Measurements from ENCODE around the gene PACRG. TPM values are rescaled to one million over a fixed set of nuclear protein-coding genes. Genes with fewer than 3 reads are reported as not detected.

Gene PACRG
- polyA plus RNA-seq, 1 donor (not counting 4 experiments of a cell fraction or from before 2014, with no cell fraction given), result 0.31 TPM

- dilution Hi-C loops (cut with MboI; ENCODE audit: extremely low pct_ligation_motif_present, low sequenced_read_pairs), result no loop called here
- Histone ChIP-seq H3K4me1 (ENCODE audit: control insufficient read depth, extremely low read depth, insufficient read depth, low read length) (no peaks in the 10 kb centered on the region), H4K20me1 (ENCODE audit: control insufficient read depth, extremely low read depth, insufficient read depth, low read length) (no peaks in the 10 kb centered on the region), H3K4me2 (ENCODE audit: control insufficient read depth, extremely low read depth, insufficient read depth, low read depth, low read length) (no peak overlapping the region), H3K27ac (ENCODE audit: control insufficient read depth, insufficient read depth, low read length) (no peak overlapping the region), H3K79me2 (ENCODE audit: control insufficient read depth, insufficient read depth, low read length) (no peaks in the 10 kb centered on the region), H3K9me1 (ENCODE audit: control insufficient read depth, extremely low read depth, insufficient read depth, low read length) (no peaks in the 10 kb centered on the region), H2AFZ (ENCODE audit: control insufficient read depth, low read length) (no peak overlapping the region), H3K4me3 (ENCODE audit: control insufficient read depth in 2 of 3, extremely low read depth in 1 of 3, insufficient read depth in 2 of 3, low read depth in 1 of 3, low read length in 3 of 3) (no peak overlapping the region), H3K9me3 (ENCODE audit: control insufficient read depth, low read depth, low read length) (no peaks in the 10 kb centered on the region), H3K27me3 (ENCODE audit: control insufficient read depth, extremely low read depth, insufficient read depth, low read length) (no peaks in the 10 kb centered on the region), H3K9ac (ENCODE audit: control insufficient read depth, extremely low read depth, insufficient read depth, low read length) (no peak overlapping the region), H3K36me3 (ENCODE audit: control insufficient read depth in 2 of 2, extremely low read depth in 1 of 2, insufficient read depth in 2 of 2, low read length in 2 of 2) (no peaks in the 10 kb centered on the region)
- FAIRE-seq (no peak), DNase-seq (ENCODE audit: low read depth, low spot score) (no peak)
- TF ChIP-seq EZH2 (IDR thresholded peaks at IDR 0.05; ENCODE audit: low read length) (no peak), CTCF (optimal IDR thresholded peaks at IDR 0.05 in 1 of 3, IDR thresholded peaks at IDR 0.05 in 1 of 3, conservative IDR thresholded peaks at IDR 0.05 in 1 of 3; ENCODE audit: extremely low read depth in 1 of 3, insufficient read depth in 2 of 3, low read length in 3 of 3) (no peak)
These were observed 521.9 kb downstream of the PACRG start for GRCh38 chr6:163249651-163250101.

DNA sequence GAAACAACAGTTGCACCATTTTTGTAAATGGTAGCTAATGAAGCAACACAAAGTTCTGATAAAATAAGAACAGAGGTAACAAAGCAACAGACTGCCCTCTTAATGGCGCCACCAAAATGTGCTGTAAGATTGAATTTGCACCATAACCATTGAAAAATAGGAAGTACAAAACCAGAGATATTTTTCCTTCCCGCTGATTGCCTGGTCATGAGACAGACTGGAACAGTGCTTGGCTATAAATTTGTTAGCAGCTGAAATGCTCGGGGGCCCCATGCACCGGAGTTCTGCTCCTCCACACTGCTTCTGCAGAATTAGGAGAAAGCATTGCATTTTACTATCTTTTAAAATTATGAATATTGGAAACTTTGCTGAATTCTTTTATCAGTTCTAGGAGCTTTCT, 522.3 kb downstream of the PACRG start:
- H4K20me1 ChIP-seq (ENCODE audit: control insufficient read depth, extremely low read depth, insufficient read depth, low read length), result no peaks in the 10 kb centered on the region
- H3K27ac ChIP-seq (ENCODE audit: control insufficient read depth, insufficient read depth, low read length), result no peak overlapping the region
- H3K4me3 ChIP-seq (ENCODE audit: control insufficient read depth in 2 of 3, extremely low read depth in 1 of 3, insufficient read depth in 2 of 3, low read depth in 1 of 3, low read length in 3 of 3), result no peak overlapping the region
- no peaks in the 10 kb centered on the region for H3K4me1 ChIP-seq (ENCODE audit: control insufficient read depth, extremely low read depth, insufficient read depth, low read length)
- no peak for FAIRE-seq
- DNase-seq (ENCODE audit: low read depth, low spot score), result no peak
- TF ChIP-seq CTCF (optimal IDR thresholded peaks at IDR 0.05 in 1 of 3, IDR thresholded peaks at IDR 0.05 in 1 of 3, conservative IDR thresholded peaks at IDR 0.05 in 1 of 3; ENCODE audit: extremely low read depth in 1 of 3, insufficient read depth in 2 of 3, low read length in 3 of 3) (no peak), EZH2 (IDR thresholded peaks at IDR 0.05; ENCODE audit: low read length) (no peak)
- H3K9me3 ChIP-seq (ENCODE audit: control insufficient read depth, low read depth, low read length), result no peaks in the 10 kb centered on the region
- dilution Hi-C loops (cut with MboI; ENCODE audit: extremely low pct_ligation_motif_present, low sequenced_read_pairs), result no loop called here
- no peak overlapping the region for H3K4me2 ChIP-seq (ENCODE audit: control insufficient read depth, extremely low read depth, insufficient read depth, low read depth, low read length)
- H3K9ac ChIP-seq (ENCODE audit: control insufficient read depth, extremely low read depth, insufficient read depth, low read length), result no peak overlapping the region
- no peaks in the 10 kb centered on the region for H3K9me1 ChIP-seq (ENCODE audit: control insufficient read depth, extremely low read depth, insufficient read depth, low read length)
- no peaks in the 10 kb centered on the region for H3K27me3 ChIP-seq (ENCODE audit: control insufficient read depth, extremely low read depth, insufficient read depth, low read length)
- no peaks in the 10 kb centered on the region for H3K36me3 ChIP-seq (ENCODE audit: control insufficient read depth in 2 of 2, extremely low read depth in 1 of 2, insufficient read depth in 2 of 2, low read length in 2 of 2)
- no peaks in the 10 kb centered on the region for H3K79me2 ChIP-seq (ENCODE audit: control insufficient read depth, insufficient read depth, low read length)
- no peak overlapping the region for H2AFZ ChIP-seq (ENCODE audit: control insufficient read depth, low read length)
